ENCODE data around the gene PCDHGA6.
"Not testable (repeated sequence)": the region's sequence is repeated elsewhere in the genome, so short reads cannot be mapped to it uniquely, and the experiment has no call there.

Gene PCDHGA6

GRCh38 chr5:141414548-141415274 lies 41.0 kb downstream of the PCDHGA6 start:
- H3K4me3 Mint-ChIP-seq = not testable (repeated sequence)

GRCh38 chr5:141415275-141415618 lies 41.6 kb downstream of the PCDHGA6 start:
- peaks cover 33% of the 10 kb centered on the region for H3K9me3 Mint-ChIP-seq
- peaks cover 24% of the 10 kb centered on the region for H3K4me1 Mint-ChIP-seq
- peaks cover 29% of the 10 kb centered on the region for H3K36me3 Mint-ChIP-seq (ENCODE audit: low read depth)
- DNase-seq, H3K27ac Mint-ChIP-seq, ATAC-seq, H3K4me3 Mint-ChIP-seq: not testable (repeated sequence)
- H3K27me3 Mint-ChIP-seq = peaks cover 73% of the 10 kb centered on the region

More at GRCh38 chr5:141414548-141415274, 41.0 kb downstream of the PCDHGA6 start:
- not testable (repeated sequence) for DNase-seq, ATAC-seq, H3K27ac Mint-ChIP-seq
- H3K9me3 Mint-ChIP-seq = peaks cover 30% of the 10 kb centered on the region
- peaks cover 28% of the 10 kb centered on the region for H3K36me3 Mint-ChIP-seq (ENCODE audit: low read depth)
- peaks cover 70% of the 10 kb centered on the region for H3K27me3 Mint-ChIP-seq
- peaks cover 24% of the 10 kb centered on the region for H3K4me1 Mint-ChIP-seq

- Mint-ChIP-seq H3K4me1 (peaks cover 30% of the 10 kb centered on the region), H3K36me3 (ENCODE audit: low read depth) (peaks cover 44% of the 10 kb centered on the region), H3K4me3 (peak within 1 kb of the TSS; percentile 69), H3K9me3 (peaks cover 45% of the 10 kb centered on the region), H3K27ac (peak within 1 kb of the TSS; percentile 4), H3K27me3 (peaks cover 82% of the 10 kb centered on the region)
- ATAC-seq (peak; percentile 82), DNase-seq (peak; percentile 62)
These were observed 43.9 kb downstream of the PCDHGA6 start, which contains the start of gene PCDHGB7 for GRCh38 chr5:141417494-141418172. TSS of gene PCDHGB7 (plus strand) at chr5:141417677. CDS start at chr5:141417860, 183 bp downstream.

DNA sequence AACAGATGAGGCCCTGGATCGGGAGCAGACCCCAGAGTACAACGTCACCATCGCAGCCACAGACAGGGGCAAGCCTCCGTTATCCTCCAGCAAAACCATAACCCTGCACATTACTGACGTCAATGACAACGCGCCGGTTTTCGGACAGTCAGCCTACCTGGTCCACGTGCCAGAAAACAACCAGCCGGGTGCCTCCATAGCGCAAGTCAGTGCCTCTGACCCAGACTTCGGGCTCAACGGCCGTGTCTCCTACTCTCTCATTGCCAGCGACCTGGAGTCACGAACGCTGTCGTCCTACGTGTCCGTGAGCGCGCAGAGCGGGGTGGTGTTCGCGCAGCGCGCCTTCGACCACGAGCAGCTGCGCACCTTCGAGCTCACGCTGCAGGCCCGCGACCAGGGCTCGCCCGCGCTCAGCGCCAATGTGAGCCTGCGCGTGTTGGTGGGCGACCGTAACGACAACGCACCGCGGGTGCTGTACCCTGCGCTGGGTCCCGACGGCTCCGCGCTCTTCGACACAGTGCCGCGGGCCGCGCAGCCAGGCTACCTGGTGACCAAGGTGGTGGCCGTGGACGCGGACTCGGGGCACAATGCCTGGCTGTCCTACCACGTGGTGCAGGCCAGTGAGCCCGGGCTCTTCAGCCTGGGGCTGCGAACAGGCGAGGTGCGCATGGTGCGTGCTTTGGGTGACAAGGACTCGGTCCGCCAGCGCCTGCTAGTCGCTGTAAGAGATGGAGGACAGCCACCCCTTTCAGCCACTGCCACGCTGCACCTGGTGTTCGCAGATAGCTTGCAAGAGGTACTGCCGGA lies 45.6 kb downstream of the PCDHGA6 start:
- Mint-ChIP-seq H3K27ac (no peak overlapping the region), H3K4me3 (no peak overlapping the region)
- no peak for ATAC-seq

DNA sequence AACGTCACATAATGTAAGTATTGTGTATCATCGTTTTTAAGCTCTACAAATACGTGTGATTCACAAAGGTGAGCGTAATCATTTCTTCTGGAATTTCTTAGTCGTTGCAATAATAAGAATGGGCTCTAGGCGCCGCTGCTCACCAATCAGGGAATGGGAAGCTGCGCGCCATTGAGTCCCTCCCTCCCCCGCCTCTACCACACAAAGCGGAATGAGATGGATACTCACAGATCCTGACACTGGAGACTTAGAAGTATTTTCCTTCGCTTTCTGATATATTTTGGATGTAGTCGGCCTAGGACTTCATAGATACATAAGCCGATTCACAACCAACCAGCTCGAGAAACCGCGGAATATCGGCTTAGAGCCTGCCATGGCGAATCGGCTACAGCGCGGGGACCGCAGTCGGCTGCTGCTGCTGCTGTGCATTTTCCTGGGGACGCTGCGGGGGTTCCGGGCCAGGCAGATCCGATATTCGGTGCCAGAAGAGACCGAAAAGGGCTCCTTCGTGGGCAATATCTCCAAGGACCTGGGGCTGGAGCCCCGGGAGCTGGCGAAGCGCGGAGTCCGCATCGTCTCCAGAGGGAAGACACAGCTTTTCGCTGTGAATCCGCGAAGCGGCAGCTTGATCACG lies 47.3 kb downstream of the PCDHGA6 start, which contains the start of gene PCDHGA11:
TSS of gene PCDHGA11 (plus strand) at position 197 of the 634 bp plus-strand sequence. CDS start at position 374, 177 bp downstream.
- Mint-ChIP-seq H3K4me3 (peak within 1 kb of the TSS; percentile 77), H3K4me1 (peaks cover 13% of the 10 kb centered on the region), H3K9me3 (peaks cover 41% of the 10 kb centered on the region), H3K27ac (no peak within 1 kb of the TSS), H3K36me3 (ENCODE audit: low read depth) (peaks cover 38% of the 10 kb centered on the region), H3K27me3 (peaks cover 76% of the 10 kb centered on the region)
- DNase-seq = peak; percentile 59
- no peak for ATAC-seq

More for the DNA sequence above, 45.6 kb downstream of the PCDHGA6 start:
- Mint-ChIP-seq H3K27me3 (peaks cover 74% of the 10 kb centered on the region), H3K36me3 (ENCODE audit: low read depth) (peaks cover 44% of the 10 kb centered on the region), H3K4me1 (peaks cover 18% of the 10 kb centered on the region), H3K9me3 (peaks cover 51% of the 10 kb centered on the region)
- no peak for DNase-seq

DNA sequence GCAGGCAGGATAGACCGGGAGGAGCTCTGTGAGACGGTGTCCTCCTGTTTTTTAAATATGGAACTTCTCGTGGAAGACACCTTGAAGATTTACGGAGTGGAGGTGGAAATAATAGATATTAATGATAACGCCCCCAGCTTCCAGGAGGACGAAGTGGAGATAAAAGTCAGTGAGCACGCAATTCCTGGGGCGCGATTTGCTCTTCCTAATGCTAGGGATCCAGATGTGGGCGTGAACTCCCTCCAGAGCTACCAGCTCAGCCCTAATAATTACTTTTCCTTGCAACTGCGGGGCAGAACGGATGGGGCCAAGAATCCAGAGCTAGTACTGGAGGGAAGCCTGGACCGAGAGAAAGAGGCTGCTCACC lies 47.8 kb downstream of the PCDHGA6 start:
- peaks cover 13% of the 10 kb centered on the region for H3K4me1 Mint-ChIP-seq
- no peak overlapping the region for H3K27ac Mint-ChIP-seq
- ATAC-seq = no peak
- H3K4me3 Mint-ChIP-seq = peak overlapping the region; percentile 77
- DNase-seq = no peak
- H3K36me3 Mint-ChIP-seq (ENCODE audit: low read depth) = peaks cover 37% of the 10 kb centered on the region
- H3K9me3 Mint-ChIP-seq = peaks cover 41% of the 10 kb centered on the region
- peaks cover 76% of the 10 kb centered on the region for H3K27me3 Mint-ChIP-seq

GRCh38 chr5:141422742-141423291 lies 49.1 kb downstream of the PCDHGA6 start:
- DNase-seq (no peak), ATAC-seq (no peak)
- peaks cover 40% of the 10 kb centered on the region for H3K9me3 Mint-ChIP-seq
- H3K27ac Mint-ChIP-seq = no peak overlapping the region
- no peak overlapping the region for H3K4me3 Mint-ChIP-seq
- H3K4me1 Mint-ChIP-seq = peaks cover 10% of the 10 kb centered on the region
- H3K36me3 Mint-ChIP-seq (ENCODE audit: low read depth) = peaks cover 39% of the 10 kb centered on the region
- H3K27me3 Mint-ChIP-seq = peaks cover 82% of the 10 kb centered on the region

GRCh38 chr5:141427783-141428426 lies 54.2 kb downstream of the PCDHGA6 start:
- H3K4me3 Mint-ChIP-seq = no peak overlapping the region
- peaks cover 27% of the 10 kb centered on the region for H3K9me3 Mint-ChIP-seq

More at GRCh38 chr5:141427783-141428426, 54.2 kb downstream of the PCDHGA6 start:
- peaks cover 12% of the 10 kb centered on the region for H3K4me1 Mint-ChIP-seq
- peaks cover 70% of the 10 kb centered on the region for H3K27me3 Mint-ChIP-seq
- ATAC-seq (no peak), DNase-seq (no peak)
- H3K36me3 Mint-ChIP-seq (ENCODE audit: low read depth) = peaks cover 33% of the 10 kb centered on the region
- H3K27ac Mint-ChIP-seq = no peak overlapping the region
